H9 (cell line): ENCODE results near the gene SLC35E4. TPM values are rescaled to one million over a fixed set of nuclear protein-coding genes. Genes with fewer than 3 reads are reported as not detected.

Source experiments
- DNase-seq: peaks from one replicate; pipeline ENCODE4 v3.0.0-alpha.2; 2017
- H2AFZ ChIP-seq: one replicate; pipeline ENCODE4 v1.6.1; 2013; ENCODE audit warnings: mild to moderate bottlenecking, low read length, control low read depth, moderate library complexity
- H2AK5ac ChIP-seq: 2 replicates; pipeline ENCODE4 v1.6.1; 2013; ENCODE audit warnings: low read length, control low read depth, mixed read lengths; ENCODE audit not compliant: insufficient read length
- H2BK120ac ChIP-seq: one replicate; pipeline ENCODE4 v1.6.1; 2013; ENCODE audit warnings: low read depth, mild to moderate bottlenecking, low read length, control low read depth, inconsistent platforms; ENCODE audit not compliant: poor library complexity, severe bottlenecking
- H2BK12ac ChIP-seq: 2 replicates; pipeline ENCODE4 v1.6.1; 2013; ENCODE audit warnings: low read length, control low read depth, mixed read lengths, low read depth; ENCODE audit not compliant: insufficient read length
- H2BK15ac ChIP-seq: 2 replicates; pipeline ENCODE4 v1.6.1; 2013; ENCODE audit warnings: low read depth, low read length, control low read depth
- H2BK20ac ChIP-seq: one replicate; pipeline ENCODE4 v1.6.1; 2013; ENCODE audit warnings: low read depth, mild to moderate bottlenecking, low read length, control low read depth, inconsistent platforms; ENCODE audit not compliant: poor library complexity, severe bottlenecking
- H2BK5ac ChIP-seq: 2 replicates; pipeline ENCODE4 v1.6.1; 2013; ENCODE audit warnings: low read length, control low read depth, mixed read lengths; ENCODE audit not compliant: insufficient read length
- H3K14ac ChIP-seq: 2 replicates; pipeline ENCODE4 v1.6.1; 2013; ENCODE audit warnings: low read length, control low read depth; ENCODE audit not compliant: insufficient read depth
- H3K18ac ChIP-seq: 2 replicates; pipeline ENCODE4 v1.6.1; 2013; ENCODE audit warnings: low read depth, mild to moderate bottlenecking, mixed read lengths, low read length, control low read depth; ENCODE audit not compliant: insufficient read length
- H3K23ac ChIP-seq: 2 replicates; pipeline ENCODE4 v1.6.1; 2013; ENCODE audit warnings: low read length, control low read depth, mixed read lengths, low read depth; ENCODE audit not compliant: insufficient read length
- H3K23me2 ChIP-seq: 2 replicates; pipeline ENCODE4 v1.6.1; 2013; ENCODE audit warnings: low read depth, mild to moderate bottlenecking, mixed read lengths, low read length, control low read depth; ENCODE audit not compliant: insufficient read length, poor library complexity, severe bottlenecking
- H3K27ac ChIP-seq: 2 replicates; pipeline ENCODE4 v1.5.1; 2013; ENCODE audit warnings: low read length, control low read depth, mixed read lengths, low read depth; ENCODE audit not compliant: insufficient read length
- H3K27me3 ChIP-seq: 2 replicates; pipeline ENCODE4 v1.6.1; 2013; ENCODE audit warnings: low read length, control low read depth, inconsistent platforms; ENCODE audit not compliant: insufficient read depth
- H3K4ac ChIP-seq: 2 replicates; pipeline ENCODE4 v1.6.1; 2013; ENCODE audit warnings: low read depth, mild to moderate bottlenecking, control low read depth, inconsistent platforms, low read length, moderate library complexity
- H3K4me1 ChIP-seq: 2 replicates; pipeline ENCODE4 v1.6.1; 2013; ENCODE audit warnings: low read length, control low read depth, inconsistent platforms; ENCODE audit not compliant: insufficient read depth
- H3K4me2 ChIP-seq: 2 replicates; pipeline ENCODE4 v1.6.1; 2013; ENCODE audit warnings: low read length, control low read depth, mixed read lengths; ENCODE audit not compliant: insufficient read length, insufficient read depth
- H3K56ac ChIP-seq: 2 replicates; pipeline ENCODE4 v1.6.1; 2013; ENCODE audit warnings: low read depth, mild to moderate bottlenecking, mixed read lengths, low read length, control low read depth; ENCODE audit not compliant: insufficient read length
- H3K79me1 ChIP-seq: 2 replicates; pipeline ENCODE4 v1.6.1; 2013; ENCODE audit warnings: low read depth, mild to moderate bottlenecking, moderate library complexity, low read length, control low read depth, inconsistent platforms; ENCODE audit not compliant: insufficient read depth, poor library complexity, severe bottlenecking
- H3K79me2 ChIP-seq: 2 replicates; pipeline ENCODE4 v1.6.1; 2013; ENCODE audit warnings: low read length, control low read depth, inconsistent platforms; ENCODE audit not compliant: insufficient read depth
- H3K9ac ChIP-seq: 2 replicates; pipeline ENCODE4 v1.6.1; 2013; ENCODE audit warnings: low read length, control low read depth, mixed read lengths; ENCODE audit not compliant: insufficient read length; ENCODE audit errors: extremely low read depth
- H3K9me3 ChIP-seq: one replicate; pipeline ENCODE4 v1.6.1; 2013; ENCODE audit warnings: low read depth, low read length, inconsistent platforms; ENCODE audit not compliant: control insufficient read depth
- H3T11ph ChIP-seq: one replicate; pipeline ENCODE4 v1.6.1; 2013; ENCODE audit warnings: mild to moderate bottlenecking, low read length, control low read depth, inconsistent platforms
- H4K20me1 ChIP-seq: one replicate; pipeline ENCODE4 v1.6.1; 2013; ENCODE audit not compliant: control insufficient read depth, insufficient read length, insufficient read depth
- H4K5ac ChIP-seq: 2 replicates; pipeline ENCODE4 v1.6.1; 2013; ENCODE audit warnings: low read depth, mild to moderate bottlenecking, mixed read lengths, low read length, control low read depth; ENCODE audit not compliant: insufficient read length
- H4K8ac ChIP-seq: replicated peaks from 2 replicates; pipeline ENCODE4 v1.6.1; 2013; ENCODE audit warnings: low read length, control low read depth, mixed read lengths, low read depth; ENCODE audit not compliant: insufficient read length
- H4K91ac ChIP-seq: 2 replicates; pipeline ENCODE4 v1.6.1; 2013; ENCODE audit warnings: low read depth, mild to moderate bottlenecking, moderate library complexity, mixed read lengths, low read length, control low read depth; ENCODE audit not compliant: insufficient read length
- H3K27ac Mint-ChIP-seq, 3 experiments: 2 replicates in 2 of 3; 3 replicates in 1 of 3; pipeline ENCODE4 v1.8.0; 2020 to 2021; ENCODE audit warnings: mixed read lengths in 3 of 3, mild to moderate bottlenecking in 1 of 3, moderate library complexity in 1 of 3
- H3K27me3 Mint-ChIP-seq: 2 replicates; pipeline ENCODE4 v1.8.0; 2021; ENCODE audit warnings: low read depth, mild to moderate bottlenecking, moderate library complexity, mixed read lengths
- H3K36me3 Mint-ChIP-seq, 3 experiments: 2 replicates in 2 of 3; 3 replicates in 1 of 3; pipeline ENCODE4 v1.8.0; 2020 to 2021; ENCODE audit warnings: low read depth in 3 of 3, mixed read lengths in 3 of 3; ENCODE audit not compliant: insufficient read depth in 1 of 3
- H3K4me1 Mint-ChIP-seq, 2 experiments: 2 replicates each; pipeline ENCODE4 v1.8.0; 2020; ENCODE audit warnings: mixed read lengths in 2 of 2
- H3K4me3 Mint-ChIP-seq, 2 experiments: 2 replicates in 1 of 2; 3 replicates in 1 of 2; pipeline ENCODE4 v1.8.0; 2020 to 2021; ENCODE audit warnings: mild to moderate bottlenecking in 2 of 2, mixed read lengths in 2 of 2, moderate library complexity in 1 of 2
- H3K9me3 Mint-ChIP-seq, 2 experiments: 2 replicates in 1 of 2; 3 replicates in 1 of 2; pipeline ENCODE4 v1.8.0; 2020; ENCODE audit warnings: mild to moderate bottlenecking in 2 of 2, mixed read lengths in 2 of 2, moderate library complexity in 1 of 2
- CTCF ChIP-seq: fragments of 200-600 bp; sonication (generic); conservative IDR thresholded peaks from 3 replicates; pipeline ENCODE4 v1.8.0; 2021; ENCODE audit warnings: antibody characterized with exemption, mild to moderate bottlenecking
- WGBS: extraction: QIAGEN DNeasy Blood & Tissue Kit; methylation state at CpG from one replicate; pipeline ENCODE4 v1.1.7; 2013; ENCODE audit warnings: missing lambda C conversion rate, low lambda C conversion rate, mixed read lengths; ENCODE audit not compliant: insufficient read length; ENCODE audit errors: extremely low coverage; 5-methylcytosine and 5-hydroxymethylcytosine counted together
- total RNA-seq: library from RNA; stranded (reverse); gene quantifications from 2 replicates; pipeline ENCODE4 v1.2.1, GENCODE V29; 2021

The SLC35E4 gene
- total RNA-seq, 1 experiment from 2014 or later: 3.7 TPM

DNA sequence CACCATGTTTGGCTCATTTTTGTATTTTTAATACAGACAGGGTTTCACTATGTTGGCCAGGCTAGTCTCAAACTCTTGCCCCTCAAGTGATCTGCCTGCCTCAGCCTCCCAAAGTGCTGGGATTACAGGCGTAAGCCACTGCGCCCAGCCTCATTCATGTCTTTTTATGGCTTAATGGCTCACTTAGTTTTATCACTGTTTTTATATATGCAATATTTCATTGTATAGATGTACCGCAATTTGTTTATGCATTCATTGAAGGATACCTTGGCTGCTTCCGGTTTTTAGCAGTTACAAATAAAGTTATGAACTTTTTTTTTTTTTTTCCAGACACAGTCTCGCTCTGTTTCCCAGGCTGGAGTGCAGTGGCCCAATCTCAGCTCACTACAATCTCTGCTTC, 34.1 kb upstream of the SLC35E4 start:
- H3K4me2 ChIP-seq: no peak overlapping the region
- H2BK15ac ChIP-seq: no peak overlapping the region
- no peaks in the 10 kb centered on the region for H3K23me2 ChIP-seq
- H3K9ac ChIP-seq: no peak overlapping the region
- Mint-ChIP-seq H3K9me3 (peaks cover 0 to 3% of the 10 kb centered on the region in 2 experiments; a peak in 2 of 5 replicates), H3K4me3 (no peak overlapping the region), H3K4me1 (peaks cover 13 to 23% of the 10 kb centered on the region in 2 experiments), H3K36me3 (no peaks in the 10 kb centered on the region; a peak in 1 of 7 replicates), H3K27ac (no peak overlapping the region), H3K27me3 (no peaks in the 10 kb centered on the region)
- H3K56ac ChIP-seq: no peak overlapping the region
- H3T11ph ChIP-seq: no peak overlapping the region
- no peaks in the 10 kb centered on the region for H3K9me3 ChIP-seq
- H4K20me1 ChIP-seq: no peaks in the 10 kb centered on the region
- H3K14ac ChIP-seq: no peak overlapping the region
- H2AK5ac ChIP-seq: no peak overlapping the region
- no peak overlapping the region for H3K27ac ChIP-seq
- H4K8ac ChIP-seq: no peak overlapping the region
- no peak for DNase-seq
- H3K27me3 ChIP-seq: no peaks in the 10 kb centered on the region
- no peak overlapping the region for H2AFZ ChIP-seq
- H3K79me1 ChIP-seq: no peaks in the 10 kb centered on the region
- TF ChIP-seq CTCF: no peak
- no peaks in the 10 kb centered on the region for H3K4me1 ChIP-seq
- WGBS: no CpG with 5 or more reads among the region's 5 CpGs
- no peak overlapping the region for H3K4ac ChIP-seq
- H2BK12ac ChIP-seq: no peak overlapping the region
- H4K5ac ChIP-seq: no peak overlapping the region
- H3K18ac ChIP-seq: no peak overlapping the region
- no peak overlapping the region for H2BK20ac ChIP-seq
- no peak overlapping the region for H3K23ac ChIP-seq
- H4K91ac ChIP-seq: no peak overlapping the region
- no peaks in the 10 kb centered on the region for H3K79me2 ChIP-seq
- H2BK5ac ChIP-seq: no peak overlapping the region
- no peak overlapping the region for H2BK120ac ChIP-seq
